ENCODE results near the gene CKLF.
"Not testable (repeated sequence)": the region's sequence is repeated elsewhere in the genome, so short reads cannot be mapped to it uniquely, and the experiment has no call there.

CKLF gene

GRCh38 chr16:66563574-66564334 is 11.4 kb downstream of the CKLF start:
- H3K27ac ChIP-seq (ENCODE audit: low read length): no peak overlapping the region
- no peaks in the 10 kb centered on the region for H3K4me1 ChIP-seq (ENCODE audit: control insufficient read depth, low read depth, low read length)

GRCh38 chr16:66566051-66566901 is 13.9 kb downstream of the CKLF start, which contains the start of gene CMTM1:
Gene CMTM1, plus strand, starts transcription at chr16:66566439. Its CDS starts 75 bp downstream, at chr16:66566514.
- H3K4me1 ChIP-seq (ENCODE audit: control insufficient read depth, low read depth, low read length): no peaks in the 10 kb centered on the region
- no peaks in the 10 kb centered on the region for H3K36me3 ChIP-seq (ENCODE audit: control insufficient read depth, low read depth, low read length)
- no peak within 1 kb of the TSS for H3K27ac ChIP-seq (ENCODE audit: low read length)
- no peaks in the 10 kb centered on the region for H3K27me3 ChIP-seq (ENCODE audit: control insufficient read depth, insufficient read depth, low read length)
- H3K4me3 ChIP-seq (ENCODE audit: low read length): no peak within 1 kb of the TSS
- no peak within 1 kb of the TSS for H3K9ac ChIP-seq (ENCODE audit: low read length)
- H3K9me3 ChIP-seq (ENCODE audit: control insufficient read depth, low read depth, low read length): no peaks in the 10 kb centered on the region

More at GRCh38 chr16:66563574-66564334, 11.4 kb downstream of the CKLF start:
- peaks cover 3% of the 10 kb centered on the region for H3K36me3 ChIP-seq (ENCODE audit: control insufficient read depth, low read depth, low read length)
- no peaks in the 10 kb centered on the region for H3K27me3 ChIP-seq (ENCODE audit: control insufficient read depth, insufficient read depth, low read length)
- no peaks in the 10 kb centered on the region for H3K9me3 ChIP-seq (ENCODE audit: control insufficient read depth, low read depth, low read length)
- no peak overlapping the region for H3K4me3 ChIP-seq (ENCODE audit: low read length)
- no peak overlapping the region for H3K9ac ChIP-seq (ENCODE audit: low read length)

GRCh38 chr16:66567270-66567669 is 14.9 kb downstream of the CKLF start:
- not testable (repeated sequence) for H3K4me3 ChIP-seq (ENCODE audit: low read length); H3K4me1 ChIP-seq (ENCODE audit: control insufficient read depth, low read depth, low read length); H3K27ac ChIP-seq (ENCODE audit: low read length); H3K9me3 ChIP-seq (ENCODE audit: control insufficient read depth, low read depth, low read length); H3K27me3 ChIP-seq (ENCODE audit: control insufficient read depth, insufficient read depth, low read length); H3K9ac ChIP-seq (ENCODE audit: low read length); H3K36me3 ChIP-seq (ENCODE audit: control insufficient read depth, low read depth, low read length)

- H3K27ac ChIP-seq (ENCODE audit: low read length): no peak overlapping the region
- no peaks in the 10 kb centered on the region for H3K27me3 ChIP-seq (ENCODE audit: control insufficient read depth, insufficient read depth, low read length)
- no peak overlapping the region for H3K4me3 ChIP-seq (ENCODE audit: low read length)
- H3K9me3 ChIP-seq (ENCODE audit: control insufficient read depth, low read depth, low read length): no peaks in the 10 kb centered on the region
- H3K9ac ChIP-seq (ENCODE audit: low read length): no peak overlapping the region
- H3K36me3 ChIP-seq (ENCODE audit: control insufficient read depth, low read depth, low read length): no peaks in the 10 kb centered on the region
- no peaks in the 10 kb centered on the region for H3K4me1 ChIP-seq (ENCODE audit: control insufficient read depth, low read depth, low read length)
Measured at GRCh38 chr16:66568355-66568754, 16.0 kb downstream of the CKLF start.

- Histone ChIP-seq H3K9ac (ENCODE audit: low read length) (no peak overlapping the region), H3K27me3 (ENCODE audit: control insufficient read depth, insufficient read depth, low read length) (no peaks in the 10 kb centered on the region), H3K4me3 (ENCODE audit: low read length) (no peak overlapping the region), H3K4me1 (ENCODE audit: control insufficient read depth, low read depth, low read length) (no peaks in the 10 kb centered on the region), H3K9me3 (ENCODE audit: control insufficient read depth, low read depth, low read length) (no peaks in the 10 kb centered on the region), H3K36me3 (ENCODE audit: control insufficient read depth, low read depth, low read length) (no peaks in the 10 kb centered on the region), H3K27ac (ENCODE audit: low read length) (no peak overlapping the region)
Measured at GRCh38 chr16:66569131-66569530, 16.8 kb downstream of the CKLF start.

- Histone ChIP-seq H3K27me3 (ENCODE audit: control insufficient read depth, insufficient read depth, low read length) (no peaks in the 10 kb centered on the region), H3K27ac (ENCODE audit: low read length) (no peak overlapping the region), H3K36me3 (ENCODE audit: control insufficient read depth, low read depth, low read length) (no peaks in the 10 kb centered on the region), H3K4me1 (ENCODE audit: control insufficient read depth, low read depth, low read length) (no peaks in the 10 kb centered on the region), H3K9ac (ENCODE audit: low read length) (no peak overlapping the region), H3K4me3 (ENCODE audit: low read length) (no peak overlapping the region), H3K9me3 (ENCODE audit: control insufficient read depth, low read depth, low read length) (no peaks in the 10 kb centered on the region)
Measured at GRCh38 chr16:66569827-66570405, 17.5 kb downstream of the CKLF start.

GRCh38 chr16:66572356-66572755 is 20.0 kb downstream of the CKLF start:
- Histone ChIP-seq H3K27ac (ENCODE audit: low read length) (no peak overlapping the region), H3K36me3 (ENCODE audit: control insufficient read depth, low read depth, low read length) (no peaks in the 10 kb centered on the region), H3K4me1 (ENCODE audit: control insufficient read depth, low read depth, low read length) (no peaks in the 10 kb centered on the region), H3K9me3 (ENCODE audit: control insufficient read depth, low read depth, low read length) (no peaks in the 10 kb centered on the region), H3K4me3 (ENCODE audit: low read length) (no peak overlapping the region), H3K27me3 (ENCODE audit: control insufficient read depth, insufficient read depth, low read length) (no peaks in the 10 kb centered on the region), H3K9ac (ENCODE audit: low read length) (no peak overlapping the region)

- Histone ChIP-seq H3K4me3 (ENCODE audit: low read length) (no peak overlapping the region), H3K9me3 (ENCODE audit: control insufficient read depth, low read depth, low read length) (no peaks in the 10 kb centered on the region), H3K27ac (ENCODE audit: low read length) (no peak overlapping the region), H3K27me3 (ENCODE audit: control insufficient read depth, insufficient read depth, low read length) (peaks cover 5% of the 10 kb centered on the region), H3K9ac (ENCODE audit: low read length) (no peak overlapping the region), H3K4me1 (ENCODE audit: control insufficient read depth, low read depth, low read length) (no peaks in the 10 kb centered on the region), H3K36me3 (ENCODE audit: control insufficient read depth, low read depth, low read length) (no peaks in the 10 kb centered on the region)
Measured at GRCh38 chr16:66574081-66574480, 21.7 kb downstream of the CKLF start.

- Histone ChIP-seq H3K9ac (ENCODE audit: low read length) (no peak overlapping the region), H3K4me1 (ENCODE audit: control insufficient read depth, low read depth, low read length) (no peaks in the 10 kb centered on the region), H3K27ac (ENCODE audit: low read length) (no peak overlapping the region), H3K9me3 (ENCODE audit: control insufficient read depth, low read depth, low read length) (no peaks in the 10 kb centered on the region), H3K36me3 (ENCODE audit: control insufficient read depth, low read depth, low read length) (no peaks in the 10 kb centered on the region), H3K4me3 (ENCODE audit: low read length) (no peak overlapping the region), H3K27me3 (ENCODE audit: control insufficient read depth, insufficient read depth, low read length) (peaks cover 5% of the 10 kb centered on the region)
Measured at GRCh38 chr16:66574531-66574930, 22.2 kb downstream of the CKLF start.

- Histone ChIP-seq H3K27me3 (ENCODE audit: control insufficient read depth, insufficient read depth, low read length) (peaks cover 5% of the 10 kb centered on the region), H3K27ac (ENCODE audit: low read length) (no peak overlapping the region), H3K9me3 (ENCODE audit: control insufficient read depth, low read depth, low read length) (no peaks in the 10 kb centered on the region), H3K9ac (ENCODE audit: low read length) (no peak overlapping the region), H3K36me3 (ENCODE audit: control insufficient read depth, low read depth, low read length) (no peaks in the 10 kb centered on the region), H3K4me1 (ENCODE audit: control insufficient read depth, low read depth, low read length) (no peaks in the 10 kb centered on the region), H3K4me3 (ENCODE audit: low read length) (no peak overlapping the region)
Measured at GRCh38 chr16:66575060-66575459, 22.7 kb downstream of the CKLF start.

GRCh38 chr16:66576296-66576695 is 23.9 kb downstream of the CKLF start:
- peaks cover 12% of the 10 kb centered on the region for H3K4me1 ChIP-seq (ENCODE audit: control insufficient read depth, low read depth, low read length)
- no peak overlapping the region for H3K9ac ChIP-seq (ENCODE audit: low read length)

More at GRCh38 chr16:66576296-66576695, 23.9 kb downstream of the CKLF start:
- no peak overlapping the region for H3K27ac ChIP-seq (ENCODE audit: low read length)
- no peaks in the 10 kb centered on the region for H3K36me3 ChIP-seq (ENCODE audit: control insufficient read depth, low read depth, low read length)
- H3K27me3 ChIP-seq (ENCODE audit: control insufficient read depth, insufficient read depth, low read length): peaks cover 5% of the 10 kb centered on the region
- no peaks in the 10 kb centered on the region for H3K9me3 ChIP-seq (ENCODE audit: control insufficient read depth, low read depth, low read length)
- no peak overlapping the region for H3K4me3 ChIP-seq (ENCODE audit: low read length)
